NK-92 (cell line): ENCODE measurements around the gene SZT2.
"Not testable (repeated sequence)": the region's sequence is repeated elsewhere in the genome, so short reads cannot be mapped to it uniquely, and the experiment has no call there.

ENCODE experiments used
- DNase-seq: peaks from one replicate; lab custom pipeline; 2025; ENCODE audit not compliant: unreplicated experiment; lab: John Stamatoyannopoulos, UW

The SZT2 gene

DNA sequence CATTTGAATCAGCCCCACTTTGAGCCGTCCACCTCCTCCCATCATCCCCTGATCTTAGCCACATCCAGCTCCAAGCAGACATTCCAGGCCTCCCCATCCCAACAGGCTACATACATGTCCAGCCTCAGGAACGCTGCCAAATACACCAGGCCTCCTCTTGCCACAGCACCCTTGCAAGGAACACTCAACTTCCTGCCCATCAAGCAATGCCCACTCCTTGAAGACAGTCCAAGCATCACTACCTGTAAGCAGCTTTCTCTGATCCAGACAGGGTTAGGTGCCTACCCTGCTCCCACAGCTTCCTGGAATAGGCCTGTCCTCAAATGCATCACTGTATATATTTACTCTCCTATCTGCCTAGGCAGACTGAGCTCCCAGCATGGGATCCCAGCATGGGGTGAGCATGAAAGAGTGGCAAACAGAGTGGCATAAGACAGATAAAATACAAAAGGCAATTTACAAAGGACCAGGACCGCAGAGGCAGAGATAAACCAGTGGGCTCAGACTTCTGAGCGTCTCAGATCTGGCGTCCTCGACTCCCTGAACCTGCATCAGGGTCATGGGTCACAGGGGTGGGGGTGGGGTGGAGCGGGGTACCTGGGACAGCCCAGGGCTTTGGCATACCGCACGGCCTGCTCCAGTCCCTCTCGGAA, 63.2 kb downstream of the SZT2 start:
- DNase-seq, result no peak

DNA sequence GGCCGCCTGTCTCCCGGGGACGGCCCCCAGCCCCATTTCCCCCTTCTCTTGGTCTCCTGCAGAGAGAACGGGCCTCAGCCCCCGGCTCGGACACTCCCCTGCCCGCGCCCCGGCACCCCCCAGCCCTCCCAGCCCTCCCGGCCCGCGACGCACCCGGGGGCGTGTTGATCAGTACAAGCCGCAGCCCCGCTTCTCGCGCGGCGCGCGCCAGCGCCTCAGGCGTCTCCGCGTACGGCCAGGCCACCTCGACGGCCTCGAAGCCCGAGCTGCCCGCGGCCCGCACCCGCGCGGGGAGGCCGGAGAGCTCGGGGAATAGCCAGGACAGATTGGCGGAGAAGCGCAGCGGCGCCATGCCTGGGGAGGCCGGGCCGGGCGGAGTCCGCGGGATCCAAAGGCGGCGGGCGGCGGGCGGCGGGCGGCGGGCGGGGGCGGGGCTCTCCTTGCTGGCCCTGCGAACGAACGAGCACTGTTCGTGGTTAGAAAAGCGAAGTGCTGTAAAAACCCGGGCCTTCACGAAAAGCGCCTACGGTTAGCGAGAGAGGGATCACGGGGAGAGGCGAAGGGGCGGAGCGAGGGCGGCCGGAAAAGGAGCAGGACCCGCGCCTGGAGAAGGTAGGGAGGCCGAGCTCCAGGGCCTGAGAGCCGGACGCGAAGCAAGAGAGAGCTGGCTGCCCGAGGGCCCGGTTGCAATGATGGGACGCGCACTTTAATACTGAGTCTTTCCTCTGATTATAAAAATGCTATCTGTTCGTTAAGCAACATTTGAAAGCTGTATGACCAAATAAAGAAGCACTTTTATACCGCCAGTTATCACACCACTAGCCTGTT, 64.0 kb downstream of the SZT2 start, which contains the start of gene HYI:
Gene HYI (minus strand): TSS at position 490 of the 828 bp plus-strand sequence. CDS start 138 bp downstream, at position 352.
- no peak for DNase-seq

DNA sequence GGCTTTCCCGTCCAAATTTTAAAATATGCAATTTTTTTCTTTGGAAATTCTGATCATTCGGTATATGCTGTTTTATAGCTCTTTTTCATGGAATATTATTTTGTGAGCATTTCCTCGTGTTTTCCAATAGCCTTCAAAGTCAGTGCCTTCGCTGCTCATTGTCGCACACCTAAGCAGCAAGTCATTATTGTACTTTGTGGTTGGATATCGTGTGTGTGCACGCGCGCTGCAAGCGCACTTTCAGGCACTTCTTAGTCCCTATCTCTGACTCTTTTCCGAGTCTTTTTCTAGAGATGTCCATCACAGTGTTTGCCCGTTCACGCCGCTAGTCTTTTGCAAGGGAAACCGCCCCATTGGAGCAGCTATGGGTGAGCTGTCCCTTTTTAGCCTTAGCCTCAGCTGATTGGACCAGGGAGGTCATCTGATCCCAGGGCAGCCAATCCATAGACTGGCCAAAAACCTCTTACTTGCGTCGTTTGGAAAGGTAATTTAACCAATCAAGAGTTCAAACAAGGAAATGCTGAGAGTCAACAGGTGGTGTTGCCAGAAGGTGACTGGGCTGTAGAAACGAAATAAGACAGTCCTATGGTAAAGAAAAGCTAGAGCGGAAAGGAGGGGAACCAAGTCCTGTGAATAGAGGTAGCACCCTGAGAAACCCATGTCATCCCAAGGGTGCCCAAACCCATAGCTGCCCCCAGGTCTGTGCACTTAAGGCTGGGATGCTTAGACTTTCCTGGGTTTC, 64.7 kb downstream of the SZT2 start:
- no peak for DNase-seq

DNA sequence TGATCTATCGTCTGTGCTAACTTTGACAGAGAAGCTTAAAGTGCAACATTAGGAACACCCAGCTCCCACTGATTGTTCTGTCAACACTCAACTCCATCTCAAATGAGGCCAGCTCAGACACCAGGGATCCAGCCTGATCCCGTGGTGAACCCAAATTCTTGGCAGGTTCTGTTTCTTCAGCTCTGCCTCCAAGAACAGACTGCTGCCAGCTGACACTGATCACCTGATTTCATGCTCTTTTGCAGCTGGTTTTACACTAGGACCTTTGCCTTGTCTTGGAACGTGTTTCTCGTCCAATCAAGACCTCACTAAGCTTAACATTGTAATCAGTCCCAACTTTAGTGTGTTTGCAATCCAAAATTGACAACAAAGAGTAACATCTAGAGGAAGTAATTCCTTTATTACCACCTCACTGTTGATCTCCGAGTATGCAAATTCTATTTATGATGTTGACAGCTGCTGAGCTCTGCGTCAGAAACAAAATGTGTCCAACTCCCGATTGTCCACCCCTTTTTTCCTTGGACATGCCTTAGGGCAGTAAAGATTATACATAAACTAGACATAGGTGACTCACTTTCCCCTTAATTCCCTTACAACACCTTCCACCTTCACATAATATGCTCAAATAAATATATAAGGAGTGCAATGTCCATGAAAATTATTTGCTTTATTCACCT, 65.7 kb downstream of the SZT2 start:
- no peak for DNase-seq

DNA sequence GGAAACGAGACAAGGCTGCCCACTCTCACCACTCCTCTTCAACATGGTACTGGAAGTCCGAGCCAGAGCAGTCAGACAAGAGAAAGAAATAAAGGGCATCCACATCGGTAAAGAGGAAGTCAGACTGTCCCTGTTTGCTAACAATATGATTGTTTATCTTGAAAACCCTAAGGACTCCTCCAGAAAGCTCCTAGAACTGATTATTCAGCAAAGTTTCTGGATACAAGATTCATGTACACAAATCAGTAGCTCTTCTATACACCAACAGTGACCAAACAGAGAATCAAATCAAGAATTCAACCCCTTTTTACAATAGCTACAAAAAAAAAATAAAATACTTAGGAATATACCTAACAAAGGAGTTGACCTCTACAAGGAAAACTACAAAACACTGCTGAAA, 68.7 kb downstream of the SZT2 start:
- not testable (repeated sequence) for DNase-seq

DNA sequence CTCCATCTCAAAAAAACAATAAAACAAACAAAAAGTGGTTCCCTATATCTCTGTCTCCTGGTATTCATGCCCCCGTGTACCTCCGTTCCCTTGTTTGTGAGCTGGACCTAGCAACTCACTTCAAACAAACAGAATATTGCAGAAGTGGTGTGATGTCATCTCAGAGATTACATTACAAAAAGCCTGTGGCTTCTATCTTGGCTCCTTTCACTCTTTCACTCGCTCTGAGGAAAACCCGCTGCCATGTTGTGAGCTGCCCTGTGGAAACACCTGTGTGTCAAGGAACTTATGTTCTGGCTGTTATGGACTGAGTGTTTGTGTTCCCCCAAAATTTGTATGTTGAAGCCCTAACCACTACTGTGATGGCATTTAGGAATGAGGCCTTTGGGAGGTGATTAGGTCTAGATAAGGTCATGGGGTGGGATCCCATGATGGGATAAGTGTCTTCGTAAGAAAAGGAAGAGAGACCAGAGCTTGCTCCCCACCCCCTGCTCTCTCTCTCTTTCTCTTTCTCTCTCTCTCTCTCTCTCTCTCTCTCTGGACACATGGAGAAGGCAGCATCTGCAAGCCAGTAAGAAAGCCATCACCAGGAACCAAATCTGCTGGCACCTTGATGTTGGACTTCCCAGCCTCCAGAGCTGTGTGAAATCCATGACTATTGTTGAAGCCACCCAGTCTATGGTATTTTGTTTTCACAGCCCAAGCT, 71.4 kb downstream of the SZT2 start:
- no peak for DNase-seq

DNA sequence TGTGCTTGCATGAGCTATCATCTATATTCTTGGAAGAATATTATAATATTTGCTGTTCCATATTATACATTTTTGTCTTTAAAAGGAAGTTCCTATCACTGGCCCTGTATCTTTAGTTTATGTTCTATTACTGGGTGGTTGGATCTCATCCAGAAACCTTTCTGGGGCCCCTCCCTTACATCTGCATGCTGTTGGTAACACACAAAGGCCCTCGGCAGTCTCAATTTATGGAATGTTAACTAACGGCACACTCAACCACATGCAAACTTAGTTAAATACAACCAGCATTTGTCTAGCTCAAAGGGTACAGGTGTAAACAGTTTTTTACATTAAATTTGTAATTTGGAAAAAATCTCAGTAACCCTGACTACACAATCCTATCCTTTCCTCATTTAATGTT, 73.8 kb downstream of the SZT2 start:
- no peak for DNase-seq

DNA sequence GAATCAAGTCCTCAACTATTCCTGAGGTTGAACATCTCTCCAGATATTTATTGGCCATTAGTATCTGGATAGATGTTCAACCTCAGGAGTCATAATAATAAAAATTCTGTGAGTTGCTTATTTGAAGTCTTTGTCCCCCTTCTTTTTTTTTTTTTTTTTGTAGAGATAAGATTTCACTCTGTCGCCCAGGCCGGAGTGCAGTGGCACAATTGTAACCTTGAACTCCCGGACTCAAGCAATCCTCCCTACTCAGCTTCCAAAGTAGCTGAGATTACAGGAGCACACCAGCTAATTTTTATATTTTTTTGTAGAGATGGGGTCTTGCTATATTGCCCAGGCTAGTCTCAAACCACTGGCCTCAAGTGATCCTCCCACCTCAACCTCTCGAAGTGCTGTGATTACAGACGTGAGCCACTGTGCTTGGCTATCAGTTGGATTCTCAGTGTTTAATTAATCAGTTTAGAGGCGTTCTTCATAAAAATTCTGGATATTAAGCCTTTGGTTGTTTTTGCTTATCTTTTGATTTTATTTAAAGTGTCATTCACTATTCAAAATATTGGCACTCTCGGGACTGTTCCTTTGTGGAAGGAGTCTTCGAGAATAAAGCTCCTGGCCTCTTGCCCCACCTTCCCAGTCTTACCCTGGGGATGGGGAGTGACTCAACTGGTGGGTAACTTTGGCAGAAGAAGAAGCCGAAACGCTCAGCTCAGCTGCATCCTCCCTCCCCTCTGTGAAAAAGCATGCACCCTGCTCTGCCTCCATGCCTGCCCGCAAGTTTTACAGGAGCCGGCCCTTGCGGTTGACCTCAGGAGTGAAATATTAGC, 75.2 kb downstream of the SZT2 start:
- no peak for DNase-seq

DNA sequence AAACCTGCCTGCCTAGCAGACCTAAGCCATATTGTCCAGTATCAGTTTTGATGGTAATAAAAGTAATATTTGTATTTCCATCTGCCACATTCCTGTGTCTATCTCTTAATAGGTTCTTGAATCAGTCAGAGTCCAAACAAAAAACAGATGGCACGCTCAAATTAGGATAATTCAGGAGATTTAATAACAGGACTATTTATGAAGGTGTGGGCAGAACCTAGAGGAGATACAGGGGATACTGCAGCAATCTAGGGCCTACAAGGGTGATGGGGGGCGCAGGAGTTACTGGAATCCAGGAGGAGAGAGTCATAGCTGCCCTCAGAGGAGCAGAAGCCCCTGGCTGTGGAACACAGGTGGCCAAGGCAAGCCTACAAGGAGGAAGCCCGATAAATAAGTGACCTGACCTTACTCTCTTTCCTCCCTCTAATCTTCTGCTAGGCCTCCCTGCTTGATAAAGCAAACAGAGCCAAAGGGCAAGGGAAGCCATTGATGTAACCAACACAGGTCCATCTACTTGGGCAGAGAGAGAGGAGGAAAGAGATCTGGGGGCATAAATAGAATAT, 75.9 kb downstream of the SZT2 start:
- DNase-seq, result no peak

DNA sequence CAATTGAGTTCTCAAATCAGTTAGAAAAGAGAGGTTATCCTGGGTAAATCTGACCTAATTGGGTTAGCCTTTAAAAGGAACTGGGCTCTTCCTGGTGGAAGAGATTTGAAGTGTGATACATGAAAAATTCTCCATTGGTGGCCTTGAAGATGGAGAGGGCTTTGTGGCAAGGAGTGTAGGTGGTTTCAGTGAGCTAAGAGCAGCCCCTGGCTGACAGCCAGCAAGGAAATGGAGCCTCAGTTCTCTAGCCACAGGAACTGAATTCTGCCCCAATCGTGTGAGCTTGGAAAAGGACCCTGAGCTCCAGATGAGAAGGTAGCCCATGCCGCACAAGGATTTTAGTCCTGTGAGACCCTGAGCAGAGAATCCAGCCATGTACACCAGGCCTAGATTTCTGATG, 76.7 kb downstream of the SZT2 start:
- no peak for DNase-seq

DNA sequence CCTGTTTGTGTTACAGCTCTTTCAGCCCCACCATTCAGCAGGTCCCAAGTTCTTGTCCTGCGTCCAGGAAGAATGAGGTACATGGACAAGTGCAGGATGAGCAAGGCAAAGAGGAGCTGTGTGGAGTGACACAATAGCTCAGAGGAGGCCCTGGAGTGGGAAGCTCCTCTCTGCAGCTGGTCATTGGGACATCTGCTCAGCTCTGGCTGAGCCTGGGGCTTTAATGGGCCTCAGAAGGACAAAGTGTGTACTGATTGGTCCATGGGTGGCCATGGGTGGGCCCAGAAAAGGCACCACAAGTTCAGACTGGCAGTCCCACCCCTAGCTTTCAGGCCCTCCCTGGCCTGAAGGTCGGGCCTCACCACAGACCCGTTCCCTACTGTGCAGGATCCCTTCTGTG, 78.7 kb downstream of the SZT2 start:
- DNase-seq, result no peak

DNA sequence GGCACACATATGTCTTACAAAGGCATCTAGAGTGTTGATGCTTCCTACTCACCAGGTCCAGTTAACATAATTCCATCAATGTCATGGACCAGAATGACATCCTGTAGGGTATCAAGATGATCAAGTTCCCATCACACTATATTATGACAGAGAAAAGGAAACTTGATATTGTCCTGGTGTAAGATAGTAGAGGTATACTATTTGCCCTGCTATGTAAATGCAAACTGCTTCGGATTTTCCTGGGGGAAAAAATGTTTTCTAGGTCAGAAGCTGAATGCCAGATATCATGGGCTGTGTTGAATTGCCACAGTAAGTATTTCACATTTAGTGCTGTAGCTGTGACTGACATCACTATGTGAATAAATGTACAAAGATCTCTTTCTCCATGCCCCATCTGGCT, 80.2 kb downstream of the SZT2 start:
- DNase-seq, result no peak

DNA sequence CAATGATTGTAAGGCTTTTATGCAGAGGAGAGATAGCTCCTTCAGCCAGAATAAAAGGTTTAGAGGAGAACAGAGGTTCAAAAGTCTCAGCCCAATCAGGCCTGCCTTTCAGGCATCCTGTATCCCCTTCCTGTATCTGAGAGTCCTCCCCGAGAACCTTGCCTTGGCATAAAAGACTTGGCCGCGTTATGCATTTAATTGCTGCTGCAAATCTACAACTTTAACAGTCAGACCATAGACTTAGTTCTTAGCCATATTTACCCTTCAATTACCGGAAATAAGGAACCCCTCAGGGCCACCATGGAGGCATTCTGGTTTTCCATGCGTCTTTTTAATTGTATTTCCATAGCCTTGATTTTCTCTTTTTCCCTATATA, 82.4 kb downstream of the SZT2 start:
- DNase-seq, result no peak

DNA sequence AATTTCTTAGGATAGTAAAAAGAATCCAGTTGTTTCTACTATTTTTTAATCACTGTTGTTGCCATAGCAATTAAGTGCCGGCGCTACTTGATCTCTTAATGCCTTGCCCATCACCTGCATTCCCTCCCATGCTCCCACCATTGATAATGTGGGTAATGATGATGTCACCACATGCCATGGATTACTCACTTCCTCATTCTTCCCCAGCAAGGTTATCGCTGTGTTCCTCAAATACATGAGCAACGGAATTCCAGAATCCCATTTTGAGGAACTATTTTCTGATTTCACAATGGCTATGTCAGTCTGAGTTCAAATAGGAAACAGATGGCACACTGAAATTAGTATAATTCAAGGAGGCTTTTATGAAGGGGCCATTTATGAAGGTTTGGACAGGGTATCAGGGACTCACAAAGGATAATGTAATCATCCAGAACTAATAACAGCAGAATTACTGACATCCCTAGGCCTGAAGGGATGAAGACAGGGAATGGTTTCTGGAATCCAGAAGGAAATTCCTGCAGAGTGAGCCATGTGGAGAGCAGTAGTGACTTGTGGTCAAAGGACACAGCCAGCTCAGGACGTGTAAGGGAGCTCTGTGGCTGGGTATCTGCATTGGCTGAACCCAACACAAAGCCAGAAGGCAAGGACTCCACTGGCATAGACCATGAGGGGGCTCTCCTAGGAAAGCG, 82.9 kb downstream of the SZT2 start:
- not testable (repeated sequence) for DNase-seq

DNA sequence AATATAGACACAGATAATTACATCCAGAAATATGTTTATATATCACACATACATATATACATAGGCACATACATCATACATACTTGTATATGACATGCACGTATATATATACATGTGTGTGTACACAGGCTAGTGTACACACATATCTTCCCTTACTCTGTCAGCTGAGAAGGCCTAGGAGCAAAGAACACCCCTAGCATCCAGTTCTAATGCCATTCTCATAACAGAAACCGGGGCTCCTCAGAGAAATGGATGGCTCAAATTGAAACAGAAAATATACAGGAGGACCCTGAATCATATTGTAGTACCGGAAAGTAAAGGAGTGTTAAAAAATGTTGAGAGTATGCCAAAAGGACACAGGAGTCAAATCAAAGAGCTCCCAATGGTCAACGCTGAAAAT, 83.8 kb downstream of the SZT2 start:
- no peak for DNase-seq

DNA sequence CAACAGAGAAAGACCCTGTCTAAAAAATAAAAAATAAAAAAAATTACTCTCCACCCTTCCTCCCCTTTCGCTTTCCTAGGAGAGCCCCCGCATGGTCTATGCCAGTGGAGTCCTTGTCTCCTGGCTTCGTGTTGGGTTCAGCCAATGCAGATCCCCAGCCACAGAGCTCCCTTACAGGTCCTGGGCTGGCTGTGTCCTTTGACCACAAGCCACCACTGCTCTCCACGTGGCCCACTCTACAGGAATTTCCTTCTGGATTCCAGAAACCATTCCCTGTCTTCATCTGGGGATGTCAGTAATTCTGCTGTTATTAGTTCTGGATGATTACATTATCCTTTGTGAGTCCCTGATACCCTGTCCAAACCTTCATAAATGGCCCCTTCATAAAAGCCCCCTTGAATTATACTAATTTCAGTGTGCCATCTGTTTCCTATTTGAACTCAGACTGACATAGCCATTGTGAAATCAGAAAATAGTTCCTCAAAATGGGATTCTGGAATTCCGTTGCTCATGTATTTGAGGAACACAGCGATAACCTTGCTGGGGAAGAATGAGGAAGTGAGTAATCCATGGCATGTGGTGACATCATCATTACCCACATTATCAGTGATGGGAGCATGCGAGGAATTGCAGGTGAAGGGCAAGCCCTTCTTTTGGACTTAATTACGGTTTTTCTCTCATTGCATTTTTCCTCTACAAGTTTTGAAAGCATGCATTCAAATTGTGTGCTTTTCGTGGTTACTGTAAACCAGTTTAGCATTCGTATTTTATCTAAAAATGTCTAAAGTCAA, 86.1 kb downstream of the SZT2 start:
- DNase-seq, result not testable (repeated sequence)

DNA sequence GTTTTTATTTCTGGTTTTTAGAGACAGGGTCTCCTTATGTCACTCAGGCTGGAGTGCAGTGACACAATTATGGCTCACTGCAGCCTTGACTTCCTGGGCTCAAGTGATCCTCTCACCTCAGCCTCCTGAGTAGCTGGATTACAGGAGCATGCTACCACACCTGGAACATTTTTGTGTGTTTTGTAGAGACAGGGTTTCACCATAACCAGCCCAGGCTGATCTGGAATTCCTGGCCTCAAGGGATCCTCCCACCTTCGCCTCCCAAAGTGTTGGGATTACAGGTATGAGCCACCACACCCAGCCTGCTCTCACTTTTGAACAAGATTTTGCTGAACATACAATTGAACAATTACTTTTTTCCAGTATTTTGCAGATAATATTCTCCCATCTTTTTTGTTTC, 88.0 kb downstream of the SZT2 start:
- no peak for DNase-seq

DNA sequence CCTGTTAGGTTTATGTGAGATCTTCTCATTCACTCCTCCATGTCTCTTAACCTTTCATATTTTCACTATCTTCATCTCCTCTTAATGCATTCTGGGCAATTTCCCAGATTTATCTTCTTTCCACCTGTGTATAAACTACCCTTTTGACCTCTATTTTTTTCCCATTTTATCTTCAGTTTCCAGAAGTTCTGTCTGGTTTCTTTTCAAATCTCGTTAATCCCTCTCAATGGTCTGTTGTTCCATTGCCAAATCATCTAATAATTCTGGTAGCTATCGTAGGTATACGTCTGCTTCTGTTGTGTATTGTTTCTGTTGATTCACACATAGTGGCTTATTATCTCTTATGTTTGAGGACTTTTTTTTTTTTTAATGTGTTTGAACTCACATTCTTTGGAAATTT, 89.7 kb downstream of the SZT2 start:
- no peak for DNase-seq
